Stimulated activated CD4-positive, alpha-beta T cell treated with anti-CD3 and anti-CD28 coated beads, Interleukin-12 subunit alpha, Interleukin-12 subunit beta, amount 100 ng/mL, for 48 hours (primary cell): ENCODE measurements around the gene NELL2.

Experiments used
- DNase-seq, 3 donors: peaks; one replicate each; pipeline ENCODE4 v3.0.0-alpha.2; 2020; ENCODE audit warnings: low read depth in 2 of 3, low spot score in 1 of 3

Gene NELL2

DNA sequence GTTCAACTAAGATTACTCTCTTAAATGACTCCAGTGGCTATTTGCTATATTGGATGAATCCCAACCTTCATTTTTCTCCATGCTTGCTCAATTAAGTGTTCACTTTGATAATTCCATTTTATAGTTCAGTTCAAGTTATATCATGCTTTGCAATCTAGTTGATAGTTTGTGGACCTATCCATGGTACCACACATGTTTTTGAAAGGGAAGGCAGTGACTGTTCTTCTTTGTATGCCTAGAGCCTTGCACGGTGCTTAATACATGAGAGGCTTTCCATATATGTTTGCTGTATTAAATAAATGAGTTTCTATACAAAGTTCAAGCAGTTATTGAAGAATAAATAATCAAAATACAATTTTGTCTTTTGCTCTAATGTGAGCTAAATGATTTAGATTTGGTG, 391.3 kb downstream of the NELL2 start:
- DNase-seq: no peak

- no peak for DNase-seq
Observed at GRCh38 chr12:44477331-44477980, 398.7 kb downstream of the NELL2 start.

DNA sequence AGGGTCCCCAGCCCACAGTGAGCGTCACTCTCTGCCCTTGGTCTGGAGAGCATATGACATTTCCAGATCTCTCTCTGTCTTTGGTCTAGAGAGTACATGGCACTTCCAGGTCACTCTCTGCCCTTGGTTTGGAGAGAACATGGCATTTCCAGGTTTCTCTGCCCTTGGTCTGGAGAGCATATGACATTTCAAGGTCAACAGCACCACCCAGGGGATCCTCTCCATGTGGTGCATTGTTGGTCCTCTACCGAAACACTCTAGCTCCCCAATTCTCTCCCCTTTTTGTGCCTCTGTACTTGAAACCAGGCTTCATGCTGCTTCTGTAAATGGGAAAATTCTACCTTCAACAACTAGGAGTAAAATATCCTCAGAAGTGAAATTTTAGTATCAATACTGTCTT, 399.4 kb downstream of the NELL2 start:
- DNase-seq: no peak

DNA sequence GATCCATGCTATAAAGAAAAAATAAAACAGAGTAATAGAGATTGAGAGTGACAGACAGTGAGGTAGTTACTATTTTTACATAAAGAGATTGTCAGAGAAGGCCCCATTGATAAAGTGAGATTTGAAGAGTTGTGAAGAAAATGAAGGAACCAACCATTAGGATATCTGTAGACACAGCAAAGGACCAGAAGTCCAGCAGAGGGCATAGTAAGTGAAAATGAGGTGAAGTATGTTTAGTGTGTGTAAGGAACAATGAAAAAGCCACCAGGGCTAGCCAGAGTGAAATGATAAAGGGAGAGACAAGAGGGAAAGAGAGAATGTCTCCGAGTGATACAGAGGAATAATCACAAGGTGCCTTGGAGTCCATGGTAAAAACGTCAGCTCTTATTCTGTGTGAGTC, 411.0 kb downstream of the NELL2 start:
- no peak for DNase-seq

GRCh38 chr12:44464180-44464579, 411.9 kb downstream of the NELL2 start:
- no peak for DNase-seq

DNA sequence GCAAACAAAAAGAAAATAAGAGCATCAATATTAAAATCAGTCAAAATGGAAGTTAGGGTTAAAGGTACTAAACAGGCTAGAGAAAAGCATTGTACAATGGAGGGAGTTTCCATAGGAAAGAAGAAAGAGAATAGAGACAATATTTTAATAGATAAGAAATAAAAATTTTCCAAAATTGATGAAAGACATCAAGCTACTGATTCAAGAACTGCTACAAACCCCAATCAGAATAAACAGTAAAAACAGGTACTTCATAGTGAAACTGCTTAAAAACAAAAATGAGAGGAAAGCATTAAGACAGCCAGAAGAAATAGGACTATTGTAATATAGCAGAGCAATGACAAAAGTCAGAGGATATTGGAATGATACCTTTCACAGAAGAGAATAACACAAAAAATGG, 413.4 kb downstream of the NELL2 start:
- DNase-seq: no peak

DNA sequence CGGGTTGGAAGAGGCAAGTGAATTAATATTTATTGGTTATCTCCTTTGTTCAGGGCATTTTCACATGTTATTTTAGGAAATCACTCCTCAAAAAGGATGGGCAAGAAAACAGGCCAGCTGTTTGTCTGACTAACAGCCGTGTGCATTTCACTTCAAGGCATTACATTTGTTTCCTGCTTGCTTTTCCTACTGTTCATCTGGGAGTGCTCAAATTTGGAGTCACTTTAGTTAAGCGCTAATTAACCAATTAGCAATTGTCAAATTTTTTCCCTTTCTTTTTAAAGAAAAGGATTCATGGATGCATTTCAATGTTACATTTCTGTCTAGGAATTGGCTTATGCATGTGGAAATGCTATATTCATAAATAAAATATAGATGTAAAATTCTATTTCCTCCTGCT, 415.9 kb downstream of the NELL2 start:
- DNase-seq: no peak

DNA sequence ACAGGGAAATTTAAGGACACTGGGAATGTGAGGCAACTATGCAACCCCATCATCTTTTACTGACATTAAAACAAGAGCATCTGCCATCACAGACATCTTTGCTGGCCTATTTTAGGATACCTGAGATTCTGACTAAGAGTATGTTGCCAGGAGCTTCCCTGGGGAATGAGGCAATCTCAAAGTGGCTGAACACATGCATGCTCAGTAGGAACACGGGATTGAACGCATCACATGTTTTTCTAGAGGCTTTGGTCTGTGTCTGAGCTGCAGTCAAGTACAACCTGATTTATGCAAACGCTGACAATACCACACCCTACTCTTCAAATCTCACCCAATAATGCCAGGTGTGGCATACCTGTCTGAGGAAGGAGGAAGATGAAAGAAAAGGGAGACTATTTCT, 416.5 kb downstream of the NELL2 start:
- no peak for DNase-seq
